ENCODE results near the gene DEAF1. TPM values are rescaled to one million over a fixed set of nuclear protein-coding genes. Genes with fewer than 3 reads are reported as not detected.
A peak's percentile ranks its signal among the peaks of the same experiment; 100 is the strongest.

Gene DEAF1
- total and polyA plus RNA-seq, 9 of the 15 experiments (the other 6 are each of a cell fraction or from before 2014, with no cell fraction given) = 2.0 to 69.1 (median 26.8) TPM

DNA sequence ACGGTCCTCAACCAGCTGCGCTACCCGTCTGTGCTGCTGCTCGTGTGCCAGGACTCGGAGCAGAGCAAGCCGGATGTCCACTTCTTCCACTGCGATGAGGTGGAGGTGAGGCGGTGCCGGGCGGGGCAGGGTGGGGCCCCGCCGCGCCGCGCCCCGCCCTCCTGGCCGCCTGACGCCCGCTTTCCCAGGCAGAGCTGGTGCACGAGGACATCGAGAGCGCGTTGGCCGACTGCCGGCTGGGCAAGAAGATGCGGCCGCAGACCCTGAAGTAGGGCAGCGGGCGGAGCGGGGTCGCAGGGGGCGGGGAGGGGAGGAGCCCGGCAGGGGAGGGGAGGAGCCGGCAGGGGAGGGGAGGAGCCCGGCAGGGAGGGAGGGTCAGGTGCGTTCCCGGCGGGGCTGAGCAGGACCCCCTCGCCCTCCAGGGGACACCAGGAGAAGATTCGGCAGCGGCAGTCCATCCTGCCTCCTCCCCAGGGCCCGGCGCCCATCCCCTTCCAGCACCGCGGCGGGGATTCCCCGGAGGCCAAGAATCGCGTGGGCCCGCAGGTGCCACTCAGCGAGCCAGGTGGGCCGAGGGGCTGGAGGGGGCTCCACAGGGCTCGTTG, 25.7 kb upstream of the DEAF1 start:
- intact Hi-C loops (cut with micrococcal nuclease) = no loop called here

More for the DNA sequence above, 25.7 kb upstream of the DEAF1 start:
- BruUV-seq (replicated peaks) = no TSS peak
- no peak overlapping the region for H3K27ac ChIP-seq (ENCODE audit: extremely low read depth, low read depth, low read length)
- TF ChIP-seq, protein P1, sequence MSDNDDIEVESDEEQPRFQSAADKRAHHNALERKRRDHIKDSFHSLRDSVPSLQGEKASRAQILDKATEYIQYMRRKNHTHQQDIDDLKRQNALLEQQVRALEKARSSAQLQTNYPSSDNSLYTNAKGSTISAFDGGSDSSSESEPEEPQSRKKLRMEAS (CRISPR knock-in tag; IDR thresholded peaks at IDR 0.05) = 0 out of 2 replicates have a peak, but pooled peaks have one; percentile 17
- TF ChIP-seq, protein P2, sequence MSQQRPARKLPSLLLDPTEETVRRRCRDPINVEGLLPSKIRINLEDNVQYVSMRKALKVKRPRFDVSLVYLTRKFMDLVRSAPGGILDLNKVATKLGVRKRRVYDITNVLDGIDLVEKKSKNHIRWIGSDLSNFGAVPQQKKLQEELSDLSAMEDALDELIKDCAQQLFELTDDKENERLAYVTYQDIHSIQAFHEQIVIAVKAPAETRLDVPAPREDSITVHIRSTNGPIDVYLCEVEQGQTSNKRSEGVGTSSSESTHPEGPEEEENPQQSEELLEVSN (IDR thresholded peaks at IDR 0.05; ENCODE audit: borderline replicate concordance in 1 of 2, extremely low read depth in 1 of 2, insufficient read depth in 1 of 2, insufficient read length in 1 of 2, low read depth in 1 of 2, low read length in 1 of 2, poor library complexity in 1 of 2, severe bottlenecking in 1 of 2) = peak; percentile 50 to 83
- peak; percentile 37; the same call in 1 of the 2 replicates for TF ChIP-seq L3MBTL2 (IDR thresholded peaks at IDR 0.05)
- no peak for TF ChIP-seq EP400 (IDR thresholded peaks at IDR 0.05)
- TF ChIP-seq ZFP1 (CRISPR knock-in tag; IDR thresholded peaks at IDR 0.05) = no peak
- peak in 1 of 2 experiments; percentile 21; a peak in 1 of 4 replicates for TF ChIP-seq MAZ (CRISPR knock-in tag; conservative IDR thresholded peaks at IDR 0.05 in 1 of 2, IDR thresholded peaks at IDR 0.05 in 1 of 2)
- 0 out of 2 replicates have a peak, but pooled peaks have one; percentile 16 for TF ChIP-seq POLR2G (IDR thresholded peaks at IDR 0.05; ENCODE audit: low read depth, low read length)
- TF ChIP-seq, protein P3, sequence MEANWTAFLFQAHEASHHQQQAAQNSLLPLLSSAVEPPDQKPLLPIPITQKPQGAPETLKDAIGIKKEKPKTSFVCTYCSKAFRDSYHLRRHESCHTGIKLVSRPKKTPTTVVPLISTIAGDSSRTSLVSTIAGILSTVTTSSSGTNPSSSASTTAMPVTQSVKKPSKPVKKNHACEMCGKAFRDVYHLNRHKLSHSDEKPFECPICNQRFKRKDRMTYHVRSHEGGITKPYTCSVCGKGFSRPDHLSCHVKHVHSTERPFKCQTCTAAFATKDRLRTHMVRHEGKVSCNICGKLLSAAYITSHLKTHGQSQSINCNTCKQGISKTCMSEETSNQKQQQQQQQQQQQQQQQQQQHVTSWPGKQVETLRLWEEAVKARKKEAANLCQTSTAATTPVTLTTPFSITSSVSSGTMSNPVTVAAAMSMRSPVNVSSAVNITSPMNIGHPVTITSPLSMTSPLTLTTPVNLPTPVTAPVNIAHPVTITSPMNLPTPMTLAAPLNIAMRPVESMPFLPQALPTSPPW (CRISPR knock-in tag; IDR thresholded peaks at IDR 0.05) = peak; percentile 43
- no peak for TF ChIP-seq ZNF121 (CRISPR knock-in tag; conservative IDR thresholded peaks at IDR 0.05)
- TF ChIP-seq SMARCC2 (IDR thresholded peaks at IDR 0.05; ENCODE audit: low read depth) = no peak
- TF ChIP-seq GTF2E2 (tag; IDR thresholded peaks at IDR 0.05) = no peak
- TF ChIP-seq STAT5A (IDR thresholded peaks at IDR 0.05; ENCODE audit: borderline replicate concordance, low read length) = no peak
- TF ChIP-seq ZNF23 (CRISPR knock-in tag; IDR thresholded peaks at IDR 0.05) = no peak
- peaks cover 8 to 60% of the 10 kb centered on the region in 2 experiments for H3K4me1 ChIP-seq (replicated peaks in 1 of 2; ENCODE audit: control insufficient read depth in 2 of 2, insufficient read depth in 2 of 2, low read length in 2 of 2)
- H3K9me3 ChIP-seq (replicated peaks; ENCODE audit: control insufficient read depth, insufficient read depth, low read depth, low read length) = no peaks in the 10 kb centered on the region
- no peaks in the 10 kb centered on the region; the same call in 1 of the 2 replicates for H4K20me1 ChIP-seq (replicated peaks; ENCODE audit: control insufficient read depth, insufficient read depth, low read length)
- H3K9me1 ChIP-seq (ENCODE audit: control insufficient read depth, insufficient read depth, low read length) = no peaks in the 10 kb centered on the region
- H3K9ac ChIP-seq (ENCODE audit: insufficient read depth in 1 of 2, low read depth in 2 of 2, low read length in 2 of 2) = peak overlapping the region in 1 of 2 experiments; percentile 76; a peak in 2 of 4 replicates
- H3K4me2 ChIP-seq (ENCODE audit: insufficient read depth, low read length) = no peak overlapping the region
- ChIA-PET POLR2A (interaction anchor here (0.6 to 1.0 kb wide), 3 partner anchors 9 to 56 kb away, joined by 3 to 6 read pairs (median 3); partner anchors contain the start of gene TMEM80), CTCF (ENCODE audit: low intra/inter-chr PET ratio) (no interaction called here)
- in situ Hi-C loops (cut with MboI) = no loop called here
- DNase-seq (ENCODE audit: extremely low read depth in 1 of 4, low spot score in 3 of 4) (peak; percentile 63 to 83 (median 72)), FAIRE-seq (no peak), ATAC-seq (peak; percentile 79)
- H3K79me2 ChIP-seq (ENCODE audit: control insufficient read depth, insufficient read depth, low read length) = no peaks in the 10 kb centered on the region
- no peaks in the 10 kb centered on the region for H3K36me3 ChIP-seq (ENCODE audit: control insufficient read depth, insufficient read depth, low read length)
- H3K27me3 ChIP-seq (ENCODE audit: control insufficient read depth in 2 of 2, insufficient read depth in 2 of 2, low read length in 2 of 2) = no peaks in the 10 kb centered on the region; a peak in 1 of 5 replicates
- WGBS (ENCODE audit: insufficient coverage, low coverage, missing lambda C conversion rate) = 24% methylated on average over 6 of the region's 53 CpGs
- H2AFZ ChIP-seq (ENCODE audit: low read depth, low read length) = 0 out of 2 replicates have a peak overlapping the region, but pooled peaks have one; percentile 14
- 0 out of 2 replicates have a peak overlapping the region, but pooled peaks have one; percentile 13 for H3K4me3 ChIP-seq
